ENCODE data around the gene TRMT1L.

GRCh38 chr1:185094761-185095160, 62.0 kb downstream of the TRMT1L start:
- TF ChIP-seq CTCF (IDR thresholded peaks at IDR 0.05) (no peak), POLR2A (IDR thresholded peaks at IDR 0.05) (no peak), POLR2AphosphoS5 (IDR thresholded peaks at IDR 0.05) (no peak), EP300 (IDR thresholded peaks at IDR 0.05) (no peak)

All from sigmoid colon (tissue), 4 donors.